Liver (tissue), 9 donors: ENCODE data around the gene HOXA5. TPM values are rescaled to one million over a fixed set of nuclear protein-coding genes. Genes with fewer than 3 reads are reported as not detected.
A peak's percentile ranks its signal among the peaks of the same experiment; 100 is the strongest.

Experiments used
- DNase-seq: peaks from one replicate; pipeline ENCODE4 v3.0.0-alpha.2; 2017; ENCODE audit warnings: low spot score
- H3K27ac ChIP-seq, 2 donors: one replicate each; pipeline ENCODE4 v1.7.0; 2013; ENCODE audit warnings: inconsistent platforms in 2 of 2, low read length in 2 of 2, control low read depth in 1 of 2, low read depth in 1 of 2, mild to moderate bottlenecking in 1 of 2
- H3K27me3 ChIP-seq, 4 donors: one replicate each; pipeline versions ENCODE4 v1.6.1 to v1.7.0; 2013; ENCODE audit warnings: low read length in 3 of 4, inconsistent platforms in 1 of 4, mild to moderate bottlenecking in 1 of 4, moderate library complexity in 1 of 4; ENCODE audit not compliant: control insufficient read depth in 4 of 4, insufficient read depth in 4 of 4
- H3K36me3 ChIP-seq, 4 donors: one replicate each; pipeline versions ENCODE4 v1.6.1 to v1.7.0; 2013; ENCODE audit warnings: low read length in 3 of 4, mild to moderate bottlenecking in 3 of 4, low read depth in 1 of 4, moderate library complexity in 1 of 4; ENCODE audit not compliant: control insufficient read depth in 4 of 4, insufficient read depth in 3 of 4
- H3K4me1 ChIP-seq, 4 donors: one replicate each; pipeline versions ENCODE4 v1.6.1 to v1.7.0; 2013; ENCODE audit warnings: low read length in 3 of 4, mild to moderate bottlenecking in 3 of 4, moderate library complexity in 1 of 4; ENCODE audit not compliant: control insufficient read depth in 4 of 4, insufficient read depth in 4 of 4
- H3K4me3 ChIP-seq, 3 donors: one replicate each; pipeline versions ENCODE4 v1.6.1 to v1.7.0; 2013; ENCODE audit warnings: low read length in 3 of 3, control low read depth in 1 of 3, low read depth in 1 of 3, mild to moderate bottlenecking in 1 of 3
- H3K9ac ChIP-seq, 2 donors: one replicate each; pipeline ENCODE4 v1.7.0; 2013; ENCODE audit warnings: low read length in 2 of 2, mild to moderate bottlenecking in 2 of 2, moderate library complexity in 2 of 2, control low read depth in 1 of 2, low read depth in 1 of 2
- H3K9me3 ChIP-seq, 4 donors: one replicate each; pipeline versions ENCODE4 v1.6.1 to v1.7.0; 2013; ENCODE audit warnings: low read length in 3 of 4; ENCODE audit not compliant: control insufficient read depth in 4 of 4
- EGR1 ChIP-seq, 2 donors: IDR thresholded peaks; 2 replicates each; pipeline ENCODE4 v1.6.1; 2016 to 2018; ENCODE audit warnings: antibody characterized with exemption in 2 of 2, low read depth in 2 of 2
- FOXA1 ChIP-seq: IDR thresholded peaks from 2 replicates; pipeline ENCODE4 v1.6.1; 2016; ENCODE audit warnings: antibody characterized with exemption
- HNF4A ChIP-seq, 2 donors: conservative IDR thresholded peaks; 2 replicates each; pipeline ENCODE4 v1.6.1; 2016; ENCODE audit warnings: antibody characterized with exemption in 2 of 2, mild to moderate bottlenecking in 2 of 2
- JUND ChIP-seq, 2 donors: IDR thresholded peaks; 2 replicates each; pipeline ENCODE4 v1.6.1; 2016; ENCODE audit warnings: antibody characterized with exemption in 2 of 2
- RAD21 ChIP-seq, 2 donors: IDR thresholded peaks; 2 replicates each; pipeline ENCODE4 v1.6.1; 2016; ENCODE audit warnings: antibody characterized with exemption in 2 of 2, mild to moderate bottlenecking in 2 of 2
- SP1 ChIP-seq: IDR thresholded peaks from 2 replicates; pipeline ENCODE4 v1.6.1; 2018; ENCODE audit warnings: antibody characterized with exemption, mild to moderate bottlenecking
- TAF1 ChIP-seq: conservative IDR thresholded peaks from 2 replicates; pipeline ENCODE4 v1.6.1; 2016; ENCODE audit warnings: antibody characterized with exemption, mild to moderate bottlenecking
- WGBS: extraction: QIAGEN DNeasy Blood & Tissue Kit; methylation state at CpG from one replicate; pipeline ENCODE4 v1.1.7; 2013; 5-methylcytosine and 5-hydroxymethylcytosine counted together
- polyA plus RNA-seq, 2 donors: library from polyadenylated mRNA; stranded (reverse) in 1 of 2; unstranded in 1 of 2; fragments of 200-250 nt in 1 of 2; fragments of >200 nt in 1 of 2; fragmentation: Nextera tagmentation in 1 of 2; extraction: Ambion mirVana in 1 of 2; gene quantifications; one replicate each; pipeline versions ENCODE4 v1.2.1 to v1.2.3, GENCODE V29; 2013 to 2015
- total RNA-seq, 2 donors: library from RNA; depleted of rRNA; stranded (reverse); fragments of >200 nt; gene quantifications; one replicate each; pipeline ENCODE4 v1.2.3, GENCODE V29; 2014
- TF ChIP-seq, protein P1 (sequence below): fragments of 150-350 bp; IDR thresholded peaks from 2 replicates; pipeline ENCODE4 v1.5.1; 2017; ENCODE audit warnings: improper control_type of control experiment, low read depth, low read length; ENCODE audit not compliant: missing input control
- TF ChIP-seq, protein P2 (sequence below): IDR thresholded peaks from 2 replicates; pipeline ENCODE4 v1.6.1; 2016; ENCODE audit warnings: antibody characterized with exemption
- TF ChIP-seq, protein P3 (sequence below): IDR thresholded peaks from 2 replicates; pipeline ENCODE4 v1.6.1; 2016; ENCODE audit warnings: antibody characterized with exemption, mild to moderate bottlenecking
- TF ChIP-seq, protein P4 (sequence below): IDR thresholded peaks from 2 replicates; pipeline ENCODE4 v1.6.1; 2016; ENCODE audit warnings: antibody characterized with exemption
- donor health status: healthy.
- donor health status: healthy.
- donor health status: healthy.
- donor health status: healthy.
- donor health status: healthy.

Gene HOXA5
- total and polyA plus RNA-seq, 4 donors = 0.40 to 2.1 (median 0.66) TPM

DNA sequence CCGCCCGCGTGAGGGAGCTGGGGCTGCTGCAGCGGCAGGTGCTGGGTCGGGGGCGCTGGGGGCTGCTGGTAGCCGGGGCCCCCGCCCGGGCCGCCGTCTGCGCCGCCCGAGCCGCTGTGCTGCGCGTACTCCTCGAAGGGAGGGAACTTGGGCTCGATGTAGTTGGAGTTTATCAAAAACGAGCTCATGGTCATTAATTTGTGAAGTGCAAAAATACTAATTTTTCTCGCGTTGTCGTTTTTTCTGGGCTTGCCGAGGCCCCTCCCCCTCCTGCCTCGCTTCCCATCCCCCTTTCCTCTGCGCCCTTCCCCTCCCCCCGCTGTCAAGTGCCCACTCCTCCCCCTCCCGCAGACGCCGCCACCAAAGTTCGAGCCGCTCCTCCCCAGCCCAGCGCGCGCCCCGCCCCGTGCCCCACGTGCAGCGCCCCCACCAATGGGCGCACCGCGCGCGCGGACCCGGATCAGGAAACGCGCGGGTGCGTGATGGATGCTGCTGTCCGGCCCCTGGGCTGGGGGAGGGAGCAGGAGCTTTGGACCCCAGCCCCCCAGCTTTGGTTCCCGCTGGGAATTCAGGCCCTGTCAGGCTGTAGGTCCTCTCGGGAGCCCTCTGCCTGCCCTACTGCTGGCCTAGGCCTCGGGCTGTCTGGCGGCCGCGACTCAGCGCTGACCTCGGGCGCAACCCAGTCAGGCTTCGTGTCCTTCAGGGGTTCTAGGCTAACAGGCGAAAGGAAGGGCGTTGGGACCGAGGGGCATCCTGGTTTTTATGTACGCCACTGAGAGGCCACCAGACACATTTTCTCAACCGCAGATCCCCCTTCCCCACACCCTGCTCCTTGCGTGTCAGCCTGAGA, 12.7 kb downstream of the HOXA5 start, which contains the start of gene HOXA4:
TSS of gene HOXA4 (minus strand) at position 218 of the 850 bp plus-strand sequence. CDS start at position 194, 24 bp downstream.
- peaks cover 0 to 9% (median 1%) of the 10 kb centered on the region in 4 donors for H3K4me1 ChIP-seq
- no peaks in the 10 kb centered on the region for H3K36me3 ChIP-seq
- H3K27me3 ChIP-seq = peaks cover 0 to 21% (median 8%) of the 10 kb centered on the region in 4 donors

DNA sequence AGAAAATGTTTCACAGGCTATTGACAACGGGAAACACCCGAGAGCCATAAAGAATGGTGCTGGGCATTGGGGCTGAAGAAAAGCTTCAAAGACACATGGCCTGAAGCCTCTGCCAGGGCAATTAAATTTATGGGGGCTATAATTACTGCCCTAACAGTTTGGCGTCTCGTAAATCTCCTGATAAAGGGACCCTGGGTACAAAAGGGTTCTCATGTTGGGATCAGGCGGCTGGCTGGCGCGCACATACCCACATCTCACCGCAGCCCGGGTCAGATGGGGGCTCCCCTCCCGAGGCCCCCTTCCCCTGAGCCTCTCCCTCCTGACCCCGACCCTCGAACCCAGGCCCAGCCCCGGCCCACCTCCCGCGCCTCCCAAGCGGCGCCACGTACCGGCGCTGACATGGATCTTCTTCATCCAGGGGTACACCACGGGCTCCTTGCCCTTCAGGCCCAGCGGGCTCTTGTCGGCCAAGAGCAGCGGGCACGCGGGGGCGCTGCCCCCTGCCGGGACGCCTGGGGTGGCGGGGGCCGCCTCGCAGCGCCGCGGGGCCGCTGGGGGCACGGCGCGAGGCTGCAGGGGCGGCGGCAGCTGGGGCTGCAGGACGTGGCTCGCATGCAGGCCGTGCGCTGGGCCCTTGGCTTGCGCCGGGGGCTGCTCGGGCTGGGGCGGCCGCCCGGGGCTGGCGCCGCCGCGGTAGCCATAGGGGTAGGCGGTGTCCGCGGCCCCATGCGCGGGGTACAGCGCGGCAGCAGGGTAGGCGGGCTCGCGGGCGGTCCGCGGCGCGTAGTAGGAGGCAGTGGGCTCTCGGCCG, 13.5 kb downstream of the HOXA5 start:
- DNase-seq = no peak
- Histone ChIP-seq H3K9me3 (peaks cover 0 to 2% (median 0%) of the 10 kb centered on the region in 4 donors), H3K4me3 (peak overlapping the region in 1 of 3 donors; percentile 57), H3K27ac (peak overlapping the region; percentile 63 to 70), H3K4me1 (peaks cover 0 to 9% (median 1%) of the 10 kb centered on the region in 4 donors), H3K36me3 (no peaks in the 10 kb centered on the region), H3K9ac (no peak overlapping the region), H3K27me3 (peaks cover 0 to 26% (median 8%) of the 10 kb centered on the region in 4 donors)
- TF ChIP-seq HNF4A (conservative IDR thresholded peaks at IDR 0.05) (no peak), FOXA1 (no peak), TAF1 (no peak), JUND (IDR thresholded peaks at IDR 0.05) (no peak), RAD21 (IDR thresholded peaks at IDR 0.05) (no peak)
- TF ChIP-seq, protein P1, sequence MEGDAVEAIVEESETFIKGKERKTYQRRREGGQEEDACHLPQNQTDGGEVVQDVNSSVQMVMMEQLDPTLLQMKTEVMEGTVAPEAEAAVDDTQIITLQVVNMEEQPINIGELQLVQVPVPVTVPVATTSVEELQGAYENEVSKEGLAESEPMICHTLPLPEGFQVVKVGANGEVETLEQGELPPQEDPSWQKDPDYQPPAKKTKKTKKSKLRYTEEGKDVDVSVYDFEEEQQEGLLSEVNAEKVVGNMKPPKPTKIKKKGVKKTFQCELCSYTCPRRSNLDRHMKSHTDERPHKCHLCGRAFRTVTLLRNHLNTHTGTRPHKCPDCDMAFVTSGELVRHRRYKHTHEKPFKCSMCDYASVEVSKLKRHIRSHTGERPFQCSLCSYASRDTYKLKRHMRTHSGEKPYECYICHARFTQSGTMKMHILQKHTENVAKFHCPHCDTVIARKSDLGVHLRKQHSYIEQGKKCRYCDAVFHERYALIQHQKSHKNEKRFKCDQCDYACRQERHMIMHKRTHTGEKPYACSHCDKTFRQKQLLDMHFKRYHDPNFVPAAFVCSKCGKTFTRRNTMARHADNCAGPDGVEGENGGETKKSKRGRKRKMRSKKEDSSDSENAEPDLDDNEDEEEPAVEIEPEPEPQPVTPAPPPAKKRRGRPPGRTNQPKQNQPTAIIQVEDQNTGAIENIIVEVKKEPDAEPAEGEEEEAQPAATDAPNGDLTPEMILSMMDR = no peak
- TF ChIP-seq, protein P2, sequence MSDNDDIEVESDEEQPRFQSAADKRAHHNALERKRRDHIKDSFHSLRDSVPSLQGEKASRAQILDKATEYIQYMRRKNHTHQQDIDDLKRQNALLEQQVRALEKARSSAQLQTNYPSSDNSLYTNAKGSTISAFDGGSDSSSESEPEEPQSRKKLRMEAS = no peak
- TF ChIP-seq, protein P3, sequence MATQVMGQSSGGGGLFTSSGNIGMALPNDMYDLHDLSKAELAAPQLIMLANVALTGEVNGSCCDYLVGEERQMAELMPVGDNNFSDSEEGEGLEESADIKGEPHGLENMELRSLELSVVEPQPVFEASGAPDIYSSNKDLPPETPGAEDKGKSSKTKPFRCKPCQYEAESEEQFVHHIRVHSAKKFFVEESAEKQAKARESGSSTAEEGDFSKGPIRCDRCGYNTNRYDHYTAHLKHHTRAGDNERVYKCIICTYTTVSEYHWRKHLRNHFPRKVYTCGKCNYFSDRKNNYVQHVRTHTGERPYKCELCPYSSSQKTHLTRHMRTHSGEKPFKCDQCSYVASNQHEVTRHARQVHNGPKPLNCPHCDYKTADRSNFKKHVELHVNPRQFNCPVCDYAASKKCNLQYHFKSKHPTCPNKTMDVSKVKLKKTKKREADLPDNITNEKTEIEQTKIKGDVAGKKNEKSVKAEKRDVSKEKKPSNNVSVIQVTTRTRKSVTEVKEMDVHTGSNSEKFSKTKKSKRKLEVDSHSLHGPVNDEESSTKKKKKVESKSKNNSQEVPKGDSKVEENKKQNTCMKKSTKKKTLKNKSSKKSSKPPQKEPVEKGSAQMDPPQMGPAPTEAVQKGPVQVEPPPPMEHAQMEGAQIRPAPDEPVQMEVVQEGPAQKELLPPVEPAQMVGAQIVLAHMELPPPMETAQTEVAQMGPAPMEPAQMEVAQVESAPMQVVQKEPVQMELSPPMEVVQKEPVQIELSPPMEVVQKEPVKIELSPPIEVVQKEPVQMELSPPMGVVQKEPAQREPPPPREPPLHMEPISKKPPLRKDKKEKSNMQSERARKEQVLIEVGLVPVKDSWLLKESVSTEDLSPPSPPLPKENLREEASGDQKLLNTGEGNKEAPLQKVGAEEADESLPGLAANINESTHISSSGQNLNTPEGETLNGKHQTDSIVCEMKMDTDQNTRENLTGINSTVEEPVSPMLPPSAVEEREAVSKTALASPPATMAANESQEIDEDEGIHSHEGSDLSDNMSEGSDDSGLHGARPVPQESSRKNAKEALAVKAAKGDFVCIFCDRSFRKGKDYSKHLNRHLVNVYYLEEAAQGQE = no peak
- 13% methylated on average over 72 of the region's 72 CpGs for WGBS

More for the DNA sequence above, 12.7 kb downstream of the HOXA5 start, which contains the start of gene HOXA4:
- peak; percentile 83 for DNase-seq
- TF ChIP-seq SP1 = peak; percentile 20
- TF ChIP-seq EGR1 (IDR thresholded peaks at IDR 0.05; ENCODE audit: low read depth in 2 of 2) = no peak
- TF ChIP-seq, protein P4, sequence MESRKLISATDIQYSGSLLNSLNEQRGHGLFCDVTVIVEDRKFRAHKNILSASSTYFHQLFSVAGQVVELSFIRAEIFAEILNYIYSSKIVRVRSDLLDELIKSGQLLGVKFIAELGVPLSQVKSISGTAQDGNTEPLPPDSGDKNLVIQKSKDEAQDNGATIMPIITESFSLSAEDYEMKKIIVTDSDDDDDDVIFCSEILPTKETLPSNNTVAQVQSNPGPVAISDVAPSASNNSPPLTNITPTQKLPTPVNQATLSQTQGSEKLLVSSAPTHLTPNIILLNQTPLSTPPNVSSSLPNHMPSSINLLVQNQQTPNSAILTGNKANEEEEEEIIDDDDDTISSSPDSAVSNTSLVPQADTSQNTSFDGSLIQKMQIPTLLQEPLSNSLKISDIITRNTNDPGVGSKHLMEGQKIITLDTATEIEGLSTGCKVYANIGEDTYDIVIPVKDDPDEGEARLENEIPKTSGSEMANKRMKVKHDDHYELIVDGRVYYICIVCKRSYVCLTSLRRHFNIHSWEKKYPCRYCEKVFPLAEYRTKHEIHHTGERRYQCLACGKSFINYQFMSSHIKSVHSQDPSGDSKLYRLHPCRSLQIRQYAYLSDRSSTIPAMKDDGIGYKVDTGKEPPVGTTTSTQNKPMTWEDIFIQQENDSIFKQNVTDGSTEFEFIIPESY = no peak
- Histone ChIP-seq H3K27ac (peak within 1 kb of the TSS; percentile 63 to 70), H3K9me3 (peaks cover 0 to 2% (median 0%) of the 10 kb centered on the region in 4 donors), H3K9ac (no peak within 1 kb of the TSS), H3K4me3 (peak within 1 kb of the TSS; percentile 30 to 57 (median 49))
- 10% methylated on average over 67 of the region's 67 CpGs for WGBS
